Activated CD4-positive, alpha-beta T cell treated with anti-CD3 and anti-CD28 coated beads for 4 hours (primary cell): Measurements from ENCODE around the gene DGCR2.
"Not testable (repeated sequence)": the region's sequence is repeated elsewhere in the genome, so short reads cannot be mapped to it uniquely, and the experiment has no call there.

Source experiments
- DNase-seq, 2 donors: peaks; one replicate each; pipeline ENCODE4 v3.0.0-alpha.2; 2020

The DGCR2 gene

GRCh38 chr22:19079691-19080090, 42.5 kb downstream of the DGCR2 start:
- DNase-seq = no peak

GRCh38 chr22:19075404-19075803, 46.8 kb downstream of the DGCR2 start:
- no peak for DNase-seq

- not testable (repeated sequence) for DNase-seq
Observed at GRCh38 chr22:19072853-19073252, 49.4 kb downstream of the DGCR2 start.

- no peak for DNase-seq
Observed at GRCh38 chr22:19070397-19071169, 51.6 kb downstream of the DGCR2 start.

GRCh38 chr22:19069451-19069850, 52.8 kb downstream of the DGCR2 start:
- DNase-seq = no peak

- DNase-seq = no peak
Observed at GRCh38 chr22:19068784-19069271, 53.4 kb downstream of the DGCR2 start.

- DNase-seq = no peak
Observed at GRCh38 chr22:19067696-19068348, 54.4 kb downstream of the DGCR2 start.

- no peak for DNase-seq
Observed at GRCh38 chr22:19066531-19067271, 55.5 kb downstream of the DGCR2 start.

- no peak for DNase-seq
Observed at GRCh38 chr22:19065929-19066328, 56.3 kb downstream of the DGCR2 start.

- DNase-seq = no peak
Observed at GRCh38 chr22:19065298-19065859, 56.8 kb downstream of the DGCR2 start.

GRCh38 chr22:19064354-19065054, 57.7 kb downstream of the DGCR2 start:
- DNase-seq = no peak

- DNase-seq = no peak
Observed at GRCh38 chr22:19063581-19064353, 58.4 kb downstream of the DGCR2 start.

GRCh38 chr22:19062943-19063308, 59.3 kb downstream of the DGCR2 start:
- DNase-seq = no peak

GRCh38 chr22:19062139-19062942, 59.9 kb downstream of the DGCR2 start:
- no peak for DNase-seq

- DNase-seq = no peak
Observed at GRCh38 chr22:19061471-19062138, 60.6 kb downstream of the DGCR2 start.

- no peak for DNase-seq
Observed at GRCh38 chr22:19060356-19061009, 61.7 kb downstream of the DGCR2 start.

GRCh38 chr22:19059481-19060278, 62.5 kb downstream of the DGCR2 start:
- DNase-seq = no peak

- no peak for DNase-seq
Observed at GRCh38 chr22:19058713-19059451, 63.3 kb downstream of the DGCR2 start.
